B cell (primary cell): Measurements from ENCODE around the gene PLCB3. TPM values are rescaled to one million over a fixed set of nuclear protein-coding genes. Genes with fewer than 3 reads are reported as not detected.
A peak's percentile ranks its signal among the peaks of the same experiment; 100 is the strongest.

Experiments used
- ATAC-seq: fragments of 200-7000 bp; cut with Tn5 transposase; one replicate; pipeline ENCODE4 v1.10.0; 2021; ENCODE audit warnings: low read depth, mild to moderate bottlenecking, moderate number of reproducible peaks, moderate library complexity
- CTCF ChIA-PET: fragments of 350-600 bp; sonication (Branson Sonifier 250); formaldehyde crosslinking; loops from one replicate; lab custom pipeline; 2021; ENCODE audit warnings: antibody characterized with exemption, inconsistent platforms; lab: Charles Lee
- POLR2A ChIA-PET: fragments of 350-600 bp; sonication (Branson Sonifier 250); formaldehyde crosslinking; loops from one replicate; lab custom pipeline; 2021; ENCODE audit warnings: antibody characterized with exemption; lab: Charles Lee
- DNase-seq: peaks from one replicate; pipeline ENCODE4 v3.0.0; 2013
- H2AFZ ChIP-seq: 2 replicates; pipeline ENCODE4 v1.6.1; 2012; ENCODE audit warnings: mild to moderate bottlenecking, low read depth, low read length; ENCODE audit not compliant: insufficient read depth, poor library complexity, severe bottlenecking
- H3K27ac ChIP-seq, 2 donors: 1 replicate in 1 of 2; 2 replicates in 1 of 2; pipeline ENCODE4 v1.5.1; 2012 to 2013; ENCODE audit warnings: low read length in 2 of 2, mild to moderate bottlenecking in 2 of 2, moderate library complexity in 1 of 2
- H3K27me3 ChIP-seq, 4 experiments: fragments of 200-600 bp in 1 of 4; sonication (generic) in 1 of 4; replicated peaks in 1 of 4; 1 replicate in 2 of 4; 2 replicates in 2 of 4; pipeline versions ENCODE4 v1.6.1 to v1.7.0; 2013 to 2016; ENCODE audit warnings: low read length in 3 of 4, mild to moderate bottlenecking in 2 of 4, mixed read lengths in 1 of 4, moderate library complexity in 1 of 4; ENCODE audit not compliant: insufficient read depth in 4 of 4, control insufficient read depth in 3 of 4; ENCODE audit errors: control extremely low read depth in 1 of 4
- H3K36me3 ChIP-seq, 2 experiments: replicated peaks in 1 of 2; 1 replicate in 1 of 2; 2 replicates in 1 of 2; pipeline versions ENCODE4 v1.6.1 to v1.7.1; 2013; ENCODE audit warnings: low read length in 1 of 2; ENCODE audit not compliant: insufficient read depth in 2 of 2, control insufficient read depth in 1 of 2; ENCODE audit errors: control extremely low read depth in 1 of 2, extremely low read depth in 1 of 2
- H3K4me1 ChIP-seq, 2 donors: fragments of 200-600 bp in 1 of 2; sonication (generic) in 1 of 2; 1 replicate in 1 of 2; 2 replicates in 1 of 2; pipeline versions ENCODE4 v1.5.1 to v1.6.1; 2013 to 2017; ENCODE audit warnings: low read length in 2 of 2; ENCODE audit not compliant: control insufficient read depth in 2 of 2, insufficient read depth in 2 of 2
- H3K4me2 ChIP-seq: replicated peaks from 2 replicates; pipeline ENCODE3; 2012; ENCODE audit warnings: mild to moderate bottlenecking, low read depth, low read length; ENCODE audit not compliant: poor library complexity, severe bottlenecking
- H3K4me3 ChIP-seq, 5 experiments: fragments of 200-600 bp in 1 of 5; sonication (generic) in 1 of 5; 1 replicate in 3 of 5; 2 replicates in 2 of 5; pipeline versions ENCODE4 v1.5.1 to v1.7.0; 2011 to 2016; ENCODE audit warnings: low read length in 4 of 5, mild to moderate bottlenecking in 4 of 5, low read depth in 2 of 5, control low read depth in 1 of 5, moderate library complexity in 1 of 5; ENCODE audit not compliant: insufficient read depth in 1 of 5; ENCODE audit errors: control extremely low read depth in 1 of 5, extremely low read depth in 1 of 5
- H3K79me2 ChIP-seq: fragments of 200-600 bp; sonication (generic); one replicate; pipeline ENCODE4 v1.6.0; 2016; ENCODE audit warnings: low read length; ENCODE audit not compliant: control insufficient read depth, insufficient read depth
- H3K9ac ChIP-seq: fragments of 200-600 bp; sonication (generic); 2 replicates; pipeline ENCODE4 v1.6.1; 2017; ENCODE audit warnings: mild to moderate bottlenecking, low read length, moderate library complexity
- H3K9me3 ChIP-seq, 3 donors: one replicate each; pipeline versions ENCODE4 v1.6.1 to v1.7.1; 2013; ENCODE audit warnings: low read length in 2 of 3; ENCODE audit not compliant: control insufficient read depth in 2 of 3, insufficient read depth in 1 of 3; ENCODE audit errors: control extremely low read depth in 1 of 3
- H4K20me1 ChIP-seq: 2 replicates; pipeline ENCODE4 v1.6.0; 2012; ENCODE audit warnings: mild to moderate bottlenecking, low read length; ENCODE audit not compliant: insufficient read depth, control insufficient read depth, poor library complexity, severe bottlenecking
- H3K27ac Mint-ChIP-seq: one replicate; pipeline ENCODE4 v1.8.0; 2021; ENCODE audit warnings: mixed read lengths
- H3K27me3 Mint-ChIP-seq: one replicate; pipeline ENCODE4 v1.8.0; 2021; ENCODE audit warnings: mixed read lengths
- H3K4me1 Mint-ChIP-seq: one replicate; pipeline ENCODE4 v1.8.0; 2021; ENCODE audit warnings: mixed read lengths
- H3K4me3 Mint-ChIP-seq: one replicate; pipeline ENCODE4 v1.8.0; 2021; ENCODE audit warnings: mixed read lengths
- H3K9me3 Mint-ChIP-seq: one replicate; pipeline ENCODE4 v1.8.0; 2022; ENCODE audit warnings: mixed read lengths; ENCODE audit not compliant: insufficient read depth
- CTCF ChIP-seq: fragments of 200-600 bp; IDR thresholded peaks from one replicate; pipeline ENCODE4 v1.8.0; 2022; ENCODE audit warnings: antibody characterized with exemption, mild to moderate bottlenecking
- EZH2 ChIP-seq: IDR thresholded peaks from 2 replicates; pipeline ENCODE4 v1.6.1; 2012; ENCODE audit warnings: borderline replicate concordance, low read depth, mild to moderate bottlenecking, moderate library complexity, low read length; ENCODE audit not compliant: insufficient read depth, poor library complexity, severe bottlenecking
- WGBS: methylation state at CpG from one replicate; pipeline ENCODE4 v1.1.5; 2013; ENCODE audit warnings: missing lambda C conversion rate; ENCODE audit not compliant: insufficient coverage; 5-methylcytosine and 5-hydroxymethylcytosine counted together
- intact Hi-C: fragments of 100-400 bp; cut with micrococcal nuclease; formaldehyde crosslinking; loops from one replicate; pipeline ENCODE4 v1.10.0; 2022
- polyA plus RNA-seq: library from polyadenylated mRNA; depleted of rRNA; stranded (reverse); fragments of >200 nt; gene quantifications from 2 replicates; pipeline ENCODE4 v1.2.3, GENCODE V29; 2012
- total RNA-seq, 2 donors: library from RNA; stranded (reverse); fragments of 120-200 nt in 1 of 2; gene quantifications; 1 replicate in 1 of 2; 2 replicates in 1 of 2; pipeline versions ENCODE4 v1.2.3 to v1.2.4, GENCODE V29; 2013 to 2022

The PLCB3 gene
- total and polyA plus RNA-seq, 2 donors (not counting 1 experiment from before 2014, with no cell fraction given): 3.0 to 8.1 TPM

GRCh38 chr11:64238076-64238475 is 13.3 kb upstream of the PLCB3 start:
- H3K4me3 Mint-ChIP-seq: peak overlapping the region; percentile 53
- H3K27me3 Mint-ChIP-seq: no peaks in the 10 kb centered on the region
- DNase-seq: peak; percentile 61
- H3K4me3 ChIP-seq: no peak overlapping the region
- peaks cover 26% of the 10 kb centered on the region for H4K20me1 ChIP-seq
- no peak overlapping the region for H2AFZ ChIP-seq
- intact Hi-C loops: no loop called here
- H3K27me3 ChIP-seq: no peaks in the 10 kb centered on the region
- peaks cover 35 to 69% of the 10 kb centered on the region in 2 donors for H3K4me1 ChIP-seq
- peak overlapping the region; percentile 90 for H3K27ac Mint-ChIP-seq
- 74% methylated on average over 9 of the region's 9 CpGs for WGBS
- TF ChIP-seq CTCF (no peak), EZH2 (no peak)
- no peak for ATAC-seq
- CTCF ChIA-PET: interaction anchor here (1.1 kb wide), 1 partner anchor 30 kb away, joined by 3 read pairs; no protein-coding TSS in a partner anchor
- H3K27ac ChIP-seq: peak overlapping the region; percentile 53 to 98
- no peaks in the 10 kb centered on the region for H3K9me3 ChIP-seq
- peaks cover 25% of the 10 kb centered on the region for H3K79me2 ChIP-seq
- H3K9me3 Mint-ChIP-seq: no peaks in the 10 kb centered on the region
- H3K9ac ChIP-seq: no peak overlapping the region
- POLR2A ChIA-PET: interaction anchor here (1.0 to 1.6 kb wide), 3 partner anchors 12 to 54 kb away, joined by 3 to 4 read pairs (median 3); partner anchors contain the start of genes NUDT22 and TRPT1
- peaks cover 56% of the 10 kb centered on the region for H3K4me1 Mint-ChIP-seq
- H3K36me3 ChIP-seq: peaks cover 0 to 30% of the 10 kb centered on the region in 2 experiments
- H3K4me2 ChIP-seq: peak overlapping the region; percentile 38

- Histone ChIP-seq H3K4me1 (peaks cover 28 to 62% of the 10 kb centered on the region in 2 donors), H3K36me3 (peaks cover 0 to 36% of the 10 kb centered on the region in 2 experiments), H4K20me1 (peaks cover 21% of the 10 kb centered on the region), H3K4me3 (no peak overlapping the region), H3K27me3 (no peaks in the 10 kb centered on the region), H3K4me2 (no peak overlapping the region), H2AFZ (no peak overlapping the region), H3K79me2 (peaks cover 25% of the 10 kb centered on the region), H3K27ac (peak overlapping the region in 1 of 2 donors; percentile 98), H3K9ac (no peak overlapping the region), H3K9me3 (no peaks in the 10 kb centered on the region)
- Mint-ChIP-seq H3K27ac (peak overlapping the region; percentile 90), H3K4me1 (peaks cover 64% of the 10 kb centered on the region), H3K4me3 (peak overlapping the region; percentile 41), H3K9me3 (no peaks in the 10 kb centered on the region), H3K27me3 (no peaks in the 10 kb centered on the region)
- CTCF ChIA-PET: no interaction called here
- WGBS: 92% methylated on average over 4 of the region's 5 CpGs
- intact Hi-C loops: no loop called here
- TF ChIP-seq EZH2: no peak
- TF ChIP-seq CTCF: no peak
- ATAC-seq (no peak), DNase-seq (no peak)
- POLR2A ChIA-PET: interaction anchor here (0.9 to 1.3 kb wide), 2 partner anchors 13 to 264 kb away, joined by 3 to 4 read pairs; partner anchors contain the start of genes COX8A, NUDT22 and TRPT1
Observed at GRCh38 chr11:64238999-64239398, 12.3 kb upstream of the PLCB3 start.
